H9 (cell line): Measurements from ENCODE around the gene ULK4. TPM values are rescaled to one million over a fixed set of nuclear protein-coding genes. Genes with fewer than 3 reads are reported as not detected.

Experiments
- DNase-seq: peaks from one replicate; pipeline ENCODE4 v3.0.0-alpha.2; 2017
- H2AFZ ChIP-seq: one replicate; pipeline ENCODE4 v1.6.1; 2013; ENCODE audit warnings: mild to moderate bottlenecking, low read length, control low read depth, moderate library complexity
- H2AK5ac ChIP-seq: 2 replicates; pipeline ENCODE4 v1.6.1; 2013; ENCODE audit warnings: low read length, control low read depth, mixed read lengths; ENCODE audit not compliant: insufficient read length
- H2BK120ac ChIP-seq: one replicate; pipeline ENCODE4 v1.6.1; 2013; ENCODE audit warnings: low read depth, mild to moderate bottlenecking, low read length, control low read depth, inconsistent platforms; ENCODE audit not compliant: poor library complexity, severe bottlenecking
- H2BK12ac ChIP-seq: 2 replicates; pipeline ENCODE4 v1.6.1; 2013; ENCODE audit warnings: low read length, control low read depth, mixed read lengths, low read depth; ENCODE audit not compliant: insufficient read length
- H2BK15ac ChIP-seq: 2 replicates; pipeline ENCODE4 v1.6.1; 2013; ENCODE audit warnings: low read depth, low read length, control low read depth
- H2BK20ac ChIP-seq: one replicate; pipeline ENCODE4 v1.6.1; 2013; ENCODE audit warnings: low read depth, mild to moderate bottlenecking, low read length, control low read depth, inconsistent platforms; ENCODE audit not compliant: poor library complexity, severe bottlenecking
- H2BK5ac ChIP-seq: 2 replicates; pipeline ENCODE4 v1.6.1; 2013; ENCODE audit warnings: low read length, control low read depth, mixed read lengths; ENCODE audit not compliant: insufficient read length
- H3K14ac ChIP-seq: 2 replicates; pipeline ENCODE4 v1.6.1; 2013; ENCODE audit warnings: low read length, control low read depth; ENCODE audit not compliant: insufficient read depth
- H3K18ac ChIP-seq: 2 replicates; pipeline ENCODE4 v1.6.1; 2013; ENCODE audit warnings: low read depth, mild to moderate bottlenecking, mixed read lengths, low read length, control low read depth; ENCODE audit not compliant: insufficient read length
- H3K23ac ChIP-seq: 2 replicates; pipeline ENCODE4 v1.6.1; 2013; ENCODE audit warnings: low read length, control low read depth, mixed read lengths, low read depth; ENCODE audit not compliant: insufficient read length
- H3K23me2 ChIP-seq: 2 replicates; pipeline ENCODE4 v1.6.1; 2013; ENCODE audit warnings: low read depth, mild to moderate bottlenecking, mixed read lengths, low read length, control low read depth; ENCODE audit not compliant: insufficient read length, poor library complexity, severe bottlenecking
- H3K27ac ChIP-seq: 2 replicates; pipeline ENCODE4 v1.5.1; 2013; ENCODE audit warnings: low read length, control low read depth, mixed read lengths, low read depth; ENCODE audit not compliant: insufficient read length
- H3K27me3 ChIP-seq: 2 replicates; pipeline ENCODE4 v1.6.1; 2013; ENCODE audit warnings: low read length, control low read depth, inconsistent platforms; ENCODE audit not compliant: insufficient read depth
- H3K4ac ChIP-seq: 2 replicates; pipeline ENCODE4 v1.6.1; 2013; ENCODE audit warnings: low read depth, mild to moderate bottlenecking, control low read depth, inconsistent platforms, low read length, moderate library complexity
- H3K4me1 ChIP-seq: 2 replicates; pipeline ENCODE4 v1.6.1; 2013; ENCODE audit warnings: low read length, control low read depth, inconsistent platforms; ENCODE audit not compliant: insufficient read depth
- H3K4me2 ChIP-seq: 2 replicates; pipeline ENCODE4 v1.6.1; 2013; ENCODE audit warnings: low read length, control low read depth, mixed read lengths; ENCODE audit not compliant: insufficient read length, insufficient read depth
- H3K56ac ChIP-seq: 2 replicates; pipeline ENCODE4 v1.6.1; 2013; ENCODE audit warnings: low read depth, mild to moderate bottlenecking, mixed read lengths, low read length, control low read depth; ENCODE audit not compliant: insufficient read length
- H3K79me1 ChIP-seq: 2 replicates; pipeline ENCODE4 v1.6.1; 2013; ENCODE audit warnings: low read depth, mild to moderate bottlenecking, moderate library complexity, low read length, control low read depth, inconsistent platforms; ENCODE audit not compliant: insufficient read depth, poor library complexity, severe bottlenecking
- H3K79me2 ChIP-seq: 2 replicates; pipeline ENCODE4 v1.6.1; 2013; ENCODE audit warnings: low read length, control low read depth, inconsistent platforms; ENCODE audit not compliant: insufficient read depth
- H3K9ac ChIP-seq: 2 replicates; pipeline ENCODE4 v1.6.1; 2013; ENCODE audit warnings: low read length, control low read depth, mixed read lengths; ENCODE audit not compliant: insufficient read length; ENCODE audit errors: extremely low read depth
- H3K9me3 ChIP-seq: one replicate; pipeline ENCODE4 v1.6.1; 2013; ENCODE audit warnings: low read depth, low read length, inconsistent platforms; ENCODE audit not compliant: control insufficient read depth
- H3T11ph ChIP-seq: one replicate; pipeline ENCODE4 v1.6.1; 2013; ENCODE audit warnings: mild to moderate bottlenecking, low read length, control low read depth, inconsistent platforms
- H4K20me1 ChIP-seq: one replicate; pipeline ENCODE4 v1.6.1; 2013; ENCODE audit not compliant: control insufficient read depth, insufficient read length, insufficient read depth
- H4K5ac ChIP-seq: 2 replicates; pipeline ENCODE4 v1.6.1; 2013; ENCODE audit warnings: low read depth, mild to moderate bottlenecking, mixed read lengths, low read length, control low read depth; ENCODE audit not compliant: insufficient read length
- H4K8ac ChIP-seq: replicated peaks from 2 replicates; pipeline ENCODE4 v1.6.1; 2013; ENCODE audit warnings: low read length, control low read depth, mixed read lengths, low read depth; ENCODE audit not compliant: insufficient read length
- H4K91ac ChIP-seq: 2 replicates; pipeline ENCODE4 v1.6.1; 2013; ENCODE audit warnings: low read depth, mild to moderate bottlenecking, moderate library complexity, mixed read lengths, low read length, control low read depth; ENCODE audit not compliant: insufficient read length
- H3K27ac Mint-ChIP-seq, 3 experiments: 2 replicates in 2 of 3; 3 replicates in 1 of 3; pipeline ENCODE4 v1.8.0; 2020 to 2021; ENCODE audit warnings: mixed read lengths in 3 of 3, mild to moderate bottlenecking in 1 of 3, moderate library complexity in 1 of 3
- H3K27me3 Mint-ChIP-seq: 2 replicates; pipeline ENCODE4 v1.8.0; 2021; ENCODE audit warnings: low read depth, mild to moderate bottlenecking, moderate library complexity, mixed read lengths
- H3K36me3 Mint-ChIP-seq, 3 experiments: 2 replicates in 2 of 3; 3 replicates in 1 of 3; pipeline ENCODE4 v1.8.0; 2020 to 2021; ENCODE audit warnings: low read depth in 3 of 3, mixed read lengths in 3 of 3; ENCODE audit not compliant: insufficient read depth in 1 of 3
- H3K4me1 Mint-ChIP-seq, 2 experiments: 2 replicates each; pipeline ENCODE4 v1.8.0; 2020; ENCODE audit warnings: mixed read lengths in 2 of 2
- H3K4me3 Mint-ChIP-seq, 2 experiments: 2 replicates in 1 of 2; 3 replicates in 1 of 2; pipeline ENCODE4 v1.8.0; 2020 to 2021; ENCODE audit warnings: mild to moderate bottlenecking in 2 of 2, mixed read lengths in 2 of 2, moderate library complexity in 1 of 2
- H3K9me3 Mint-ChIP-seq, 2 experiments: 2 replicates in 1 of 2; 3 replicates in 1 of 2; pipeline ENCODE4 v1.8.0; 2020; ENCODE audit warnings: mild to moderate bottlenecking in 2 of 2, mixed read lengths in 2 of 2, moderate library complexity in 1 of 2
- CTCF ChIP-seq: fragments of 200-600 bp; sonication (generic); conservative IDR thresholded peaks from 3 replicates; pipeline ENCODE4 v1.8.0; 2021; ENCODE audit warnings: antibody characterized with exemption, mild to moderate bottlenecking
- WGBS: extraction: QIAGEN DNeasy Blood & Tissue Kit; methylation state at CpG from one replicate; pipeline ENCODE4 v1.1.7; 2013; ENCODE audit warnings: missing lambda C conversion rate, low lambda C conversion rate, mixed read lengths; ENCODE audit not compliant: insufficient read length; ENCODE audit errors: extremely low coverage; 5-methylcytosine and 5-hydroxymethylcytosine counted together
- total RNA-seq: library from RNA; stranded (reverse); gene quantifications from 2 replicates; pipeline ENCODE4 v1.2.1, GENCODE V29; 2021

Gene ULK4
- total RNA-seq, 1 experiment from 2014 or later = 12.9 TPM

GRCh38 chr3:41608347-41608746 lies 353.6 kb downstream of the ULK4 start:
- Histone ChIP-seq H3K27me3 (no peaks in the 10 kb centered on the region), H4K91ac (no peak overlapping the region), H3K4me1 (no peaks in the 10 kb centered on the region), H2AFZ (no peak overlapping the region), H2BK12ac (no peak overlapping the region), H3K79me1 (no peaks in the 10 kb centered on the region), H4K8ac (no peak overlapping the region), H3K9me3 (no peaks in the 10 kb centered on the region), H3K79me2 (no peaks in the 10 kb centered on the region), H3K9ac (no peak overlapping the region), H2BK15ac (no peak overlapping the region), H3K14ac (no peak overlapping the region), H3T11ph (no peak overlapping the region), H3K18ac (no peak overlapping the region), H3K4ac (no peak overlapping the region), H2BK120ac (no peak overlapping the region), H3K23ac (no peak overlapping the region), H3K27ac (no peak overlapping the region), H3K4me2 (no peak overlapping the region), H4K5ac (no peak overlapping the region), H2BK5ac (no peak overlapping the region), H3K56ac (no peak overlapping the region), H3K23me2 (no peaks in the 10 kb centered on the region), H4K20me1 (no peaks in the 10 kb centered on the region), H2BK20ac (no peak overlapping the region), H2AK5ac (no peak overlapping the region)
- Mint-ChIP-seq H3K4me1 (no peaks in the 10 kb centered on the region), H3K27ac (no peak overlapping the region), H3K27me3 (no peaks in the 10 kb centered on the region), H3K4me3 (no peak overlapping the region), H3K36me3 (no peaks in the 10 kb centered on the region), H3K9me3 (no peaks in the 10 kb centered on the region)
- no CpG with 5 or more reads among the region's 1 CpG for WGBS
- no peak for DNase-seq
- TF ChIP-seq CTCF = no peak
